ENCODE data around the gene HMGB4.

DNA sequence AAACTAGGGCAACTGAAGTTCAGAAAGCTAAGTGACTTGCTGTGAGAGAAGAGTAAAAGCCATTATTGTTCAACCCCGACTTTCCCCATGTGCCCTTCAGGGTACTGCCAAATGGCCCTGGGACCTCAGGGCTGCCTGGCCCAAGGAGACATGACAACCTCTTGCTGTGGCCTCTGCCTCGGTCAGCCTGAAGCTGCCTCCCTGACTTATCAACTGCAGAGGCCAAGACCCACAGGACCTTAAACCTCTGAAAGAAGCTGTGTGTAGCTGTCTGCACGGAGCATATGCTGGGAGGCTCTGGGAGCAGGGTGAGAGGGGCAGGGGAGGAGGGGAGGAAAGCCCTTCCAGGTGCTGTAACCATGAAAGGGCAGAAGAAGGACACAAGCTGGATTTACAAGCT, 35.9 kb downstream of the HMGB4 start:
- TF ChIP-seq, protein P1, sequence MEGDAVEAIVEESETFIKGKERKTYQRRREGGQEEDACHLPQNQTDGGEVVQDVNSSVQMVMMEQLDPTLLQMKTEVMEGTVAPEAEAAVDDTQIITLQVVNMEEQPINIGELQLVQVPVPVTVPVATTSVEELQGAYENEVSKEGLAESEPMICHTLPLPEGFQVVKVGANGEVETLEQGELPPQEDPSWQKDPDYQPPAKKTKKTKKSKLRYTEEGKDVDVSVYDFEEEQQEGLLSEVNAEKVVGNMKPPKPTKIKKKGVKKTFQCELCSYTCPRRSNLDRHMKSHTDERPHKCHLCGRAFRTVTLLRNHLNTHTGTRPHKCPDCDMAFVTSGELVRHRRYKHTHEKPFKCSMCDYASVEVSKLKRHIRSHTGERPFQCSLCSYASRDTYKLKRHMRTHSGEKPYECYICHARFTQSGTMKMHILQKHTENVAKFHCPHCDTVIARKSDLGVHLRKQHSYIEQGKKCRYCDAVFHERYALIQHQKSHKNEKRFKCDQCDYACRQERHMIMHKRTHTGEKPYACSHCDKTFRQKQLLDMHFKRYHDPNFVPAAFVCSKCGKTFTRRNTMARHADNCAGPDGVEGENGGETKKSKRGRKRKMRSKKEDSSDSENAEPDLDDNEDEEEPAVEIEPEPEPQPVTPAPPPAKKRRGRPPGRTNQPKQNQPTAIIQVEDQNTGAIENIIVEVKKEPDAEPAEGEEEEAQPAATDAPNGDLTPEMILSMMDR (IDR thresholded peaks at IDR 0.05): no peak
- no peak for TF ChIP-seq ZFX (IDR thresholded peaks at IDR 0.05; ENCODE audit: borderline replicate concordance)

Data from 22Rv1 (cell line).